ENCODE measurements around the gene CEMP1.
A peak's percentile ranks its signal among the peaks of the same experiment; 100 is the strongest.

The CEMP1 gene

GRCh38 chr16:2516391-2517240 is 14.6 kb downstream of the CEMP1 start:
- TF ChIP-seq, protein P1, sequence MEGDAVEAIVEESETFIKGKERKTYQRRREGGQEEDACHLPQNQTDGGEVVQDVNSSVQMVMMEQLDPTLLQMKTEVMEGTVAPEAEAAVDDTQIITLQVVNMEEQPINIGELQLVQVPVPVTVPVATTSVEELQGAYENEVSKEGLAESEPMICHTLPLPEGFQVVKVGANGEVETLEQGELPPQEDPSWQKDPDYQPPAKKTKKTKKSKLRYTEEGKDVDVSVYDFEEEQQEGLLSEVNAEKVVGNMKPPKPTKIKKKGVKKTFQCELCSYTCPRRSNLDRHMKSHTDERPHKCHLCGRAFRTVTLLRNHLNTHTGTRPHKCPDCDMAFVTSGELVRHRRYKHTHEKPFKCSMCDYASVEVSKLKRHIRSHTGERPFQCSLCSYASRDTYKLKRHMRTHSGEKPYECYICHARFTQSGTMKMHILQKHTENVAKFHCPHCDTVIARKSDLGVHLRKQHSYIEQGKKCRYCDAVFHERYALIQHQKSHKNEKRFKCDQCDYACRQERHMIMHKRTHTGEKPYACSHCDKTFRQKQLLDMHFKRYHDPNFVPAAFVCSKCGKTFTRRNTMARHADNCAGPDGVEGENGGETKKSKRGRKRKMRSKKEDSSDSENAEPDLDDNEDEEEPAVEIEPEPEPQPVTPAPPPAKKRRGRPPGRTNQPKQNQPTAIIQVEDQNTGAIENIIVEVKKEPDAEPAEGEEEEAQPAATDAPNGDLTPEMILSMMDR (conservative IDR thresholded peaks at IDR 0.05; ENCODE audit: low read length): no peak
- no peak for DNase-seq (ENCODE audit: low read depth)
- peak overlapping the region; percentile 3 for H3K4me3 ChIP-seq (ENCODE audit: low read length)

- DNase-seq (ENCODE audit: low read depth): peak; percentile 25
- H3K4me3 ChIP-seq (ENCODE audit: low read length): peak overlapping the region; percentile 88
- TF ChIP-seq, protein P1 (conservative IDR thresholded peaks at IDR 0.05; ENCODE audit: low read length): no peak
Measured at GRCh38 chr16:2515180-2515851, 15.9 kb downstream of the CEMP1 start.

GRCh38 chr16:2514333-2515179 is 16.7 kb downstream of the CEMP1 start:
- TF ChIP-seq, protein P1 (conservative IDR thresholded peaks at IDR 0.05; ENCODE audit: low read length): no peak
- H3K4me3 ChIP-seq (ENCODE audit: low read length): peak overlapping the region; percentile 88
- DNase-seq (ENCODE audit: low read depth): no peak

DNA sequence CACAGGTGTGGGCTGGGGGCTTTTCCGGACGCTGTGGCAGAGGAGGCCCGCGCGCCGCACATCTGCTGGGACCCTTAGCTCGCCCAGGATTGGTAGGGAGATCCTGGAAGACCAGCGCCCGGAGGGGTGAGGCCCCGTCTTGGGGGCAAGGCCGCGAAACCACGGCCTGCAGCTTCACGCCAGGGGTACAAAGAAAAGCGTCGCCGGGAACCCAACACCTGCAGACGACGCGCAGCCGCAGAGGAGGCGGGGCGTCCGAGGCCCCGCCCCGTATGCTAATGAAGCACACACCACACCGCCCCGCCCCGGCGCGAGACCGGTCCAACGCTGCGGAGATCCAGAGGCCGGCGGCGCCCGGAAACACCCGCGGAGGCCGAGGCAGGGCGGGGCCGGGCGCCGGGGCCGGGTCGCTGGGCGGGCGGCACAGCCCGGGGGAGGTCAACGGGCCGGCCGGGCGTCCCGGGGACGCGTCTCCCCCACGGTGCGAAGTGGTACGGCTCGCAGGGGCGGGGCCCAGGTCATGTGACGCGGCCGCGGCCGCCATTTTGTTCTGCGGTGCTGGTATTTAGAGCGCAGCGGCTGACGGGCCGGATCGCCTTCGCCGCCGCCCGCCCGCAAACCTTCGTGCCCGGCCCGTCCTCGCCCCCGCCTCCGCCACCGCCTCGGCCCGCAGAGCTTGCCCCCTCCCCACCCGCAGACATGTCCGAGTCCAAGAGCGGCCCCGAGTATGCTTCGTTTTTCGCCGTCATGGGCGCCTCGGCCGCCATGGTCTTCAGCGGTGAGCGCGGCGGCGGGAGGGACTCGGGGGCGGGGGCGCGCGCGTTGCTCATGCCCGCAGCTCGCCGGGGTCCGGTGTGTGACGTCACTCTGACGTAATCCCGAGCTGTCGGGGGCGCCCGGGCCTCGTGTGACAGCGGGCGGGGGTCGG is 17.5 kb downstream of the CEMP1 start, which contains the start of gene ATP6V0C:
Gene ATP6V0C, plus strand, starts transcription at position 548 of the 928 bp plus-strand sequence. Its CDS starts 152 bp downstream, at position 700.
- TF ChIP-seq, protein P1 (conservative IDR thresholded peaks at IDR 0.05; ENCODE audit: low read length): no peak
- H3K4me3 ChIP-seq (ENCODE audit: low read length): peak within 1 kb of the TSS; percentile 88
- peak; percentile 84 for DNase-seq (ENCODE audit: low read depth)

DNA sequence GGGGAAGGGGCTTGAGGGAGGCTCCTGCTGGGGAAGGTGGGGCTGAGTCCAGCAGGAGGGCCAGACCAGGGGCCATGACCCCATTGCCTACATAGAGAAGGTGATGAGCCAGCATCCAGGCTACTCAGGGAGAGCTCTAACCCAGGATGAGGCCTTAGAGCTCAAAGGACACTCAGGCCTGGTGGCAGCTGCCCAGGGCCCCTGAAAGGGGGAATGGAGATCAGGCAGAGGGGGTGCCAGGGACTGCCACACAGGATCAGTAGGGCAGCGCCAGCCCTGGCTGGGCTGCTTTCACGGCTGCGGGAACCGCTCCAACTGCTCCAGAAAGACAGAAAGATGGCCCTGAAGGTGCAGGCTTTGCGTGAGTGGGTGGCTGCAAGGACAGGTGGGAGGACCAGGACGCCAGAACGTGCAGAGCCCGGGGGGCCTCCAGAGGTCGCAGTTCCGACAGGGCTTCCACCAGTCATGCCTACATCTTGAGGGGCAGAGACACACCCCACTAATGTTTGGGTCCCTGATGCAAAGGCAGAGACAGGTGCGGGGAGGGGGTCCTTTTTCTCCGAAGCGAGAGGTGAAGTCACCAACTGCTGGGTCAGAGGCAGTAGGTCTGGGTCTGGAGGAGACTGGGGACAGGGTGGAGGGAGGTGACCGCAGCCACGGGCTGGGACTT is 18.3 kb downstream of the CEMP1 start:
- TF ChIP-seq, protein P1 (conservative IDR thresholded peaks at IDR 0.05; ENCODE audit: low read length): no peak; the same call in 1 of the 2 replicates
- DNase-seq (ENCODE audit: low read depth): no peak
- peak overlapping the region; percentile 88 for H3K4me3 ChIP-seq (ENCODE audit: low read length)
